Amniotic stem cell (primary cell): ENCODE data around the gene MAPK8.

Experiments used
- DNase-seq: peaks from one replicate; lab custom pipeline; 2025; lab: John Stamatoyannopoulos, UW

Gene MAPK8

GRCh38 chr10:48463318-48464003 is 157.0 kb downstream of the MAPK8 start:
- no peak for DNase-seq

GRCh38 chr10:48464121-48464870 is 157.8 kb downstream of the MAPK8 start:
- no peak for DNase-seq

- DNase-seq = no peak
These were observed 158.6 kb downstream of the MAPK8 start for GRCh38 chr10:48464871-48465736.

- DNase-seq = no peak
These were observed 159.5 kb downstream of the MAPK8 start for GRCh38 chr10:48465860-48466521.

GRCh38 chr10:48466611-48467240 is 160.2 kb downstream of the MAPK8 start:
- DNase-seq = no peak

GRCh38 chr10:48467669-48468068 is 161.2 kb downstream of the MAPK8 start:
- DNase-seq = no peak

GRCh38 chr10:48468130-48468790 is 161.8 kb downstream of the MAPK8 start:
- no peak for DNase-seq

- no peak for DNase-seq
These were observed 162.5 kb downstream of the MAPK8 start for GRCh38 chr10:48468866-48469511.

- DNase-seq = no peak
These were observed 163.1 kb downstream of the MAPK8 start for GRCh38 chr10:48469516-48470020.

GRCh38 chr10:48470115-48470892 is 163.8 kb downstream of the MAPK8 start:
- DNase-seq = no peak

GRCh38 chr10:48470893-48471805 is 164.7 kb downstream of the MAPK8 start:
- DNase-seq = no peak

GRCh38 chr10:48472501-48473069 is 166.1 kb downstream of the MAPK8 start:
- no peak for DNase-seq

GRCh38 chr10:48473704-48474103 is 167.2 kb downstream of the MAPK8 start:
- no peak for DNase-seq

- no peak for DNase-seq
These were observed 168.4 kb downstream of the MAPK8 start for GRCh38 chr10:48474765-48475365.

- no peak for DNase-seq
These were observed 169.4 kb downstream of the MAPK8 start for GRCh38 chr10:48475943-48476278.

GRCh38 chr10:48476279-48476982 is 170.0 kb downstream of the MAPK8 start:
- DNase-seq = no peak

- DNase-seq = no peak
These were observed 170.7 kb downstream of the MAPK8 start for GRCh38 chr10:48477141-48477540.
